Tibial nerve (tissue), 4 donors: ENCODE data around the gene OR2M5. TPM values are rescaled to one million over a fixed set of nuclear protein-coding genes. Genes with fewer than 3 reads are reported as not detected.

ENCODE experiments used
- DNase-seq, 2 donors: peaks; one replicate each; pipeline ENCODE4 v3.0.0-alpha.2; 2019; ENCODE audit warnings: low spot score in 2 of 2
- H3K27ac ChIP-seq, 4 donors: fragments of 200-600 bp; sonication (generic) in 3 of 4; one replicate each; pipeline ENCODE4 v1.5.1; 2017 to 2019; ENCODE audit warnings: mild to moderate bottlenecking in 1 of 4
- H3K27me3 ChIP-seq, 2 donors: fragments of 200-600 bp; sonication (generic) in 1 of 2; one replicate each; pipeline versions ENCODE4 v1.5.1 to v1.6.0; 2017 to 2019
- H3K36me3 ChIP-seq, 3 donors: fragments of 200-600 bp; sonication (generic); one replicate each; pipeline ENCODE4 v1.5.1; 2018 to 2019
- H3K4me1 ChIP-seq, 4 donors: fragments of 200-600 bp; sonication (generic) in 3 of 4; one replicate each; pipeline ENCODE4 v1.5.1; 2017 to 2019
- H3K4me3 ChIP-seq, 4 donors: fragments of 200-600 bp; sonication (generic) in 3 of 4; one replicate each; pipeline ENCODE4 v1.5.1; 2017 to 2019; ENCODE audit warnings: mild to moderate bottlenecking in 1 of 4, moderate library complexity in 1 of 4
- H3K9me3 ChIP-seq, 4 donors: fragments of 200-600 bp; sonication (generic) in 3 of 4; one replicate each; pipeline ENCODE4 v1.5.1; 2017 to 2019
- EP300 ChIP-seq, 2 donors: sonication (generic); formaldehyde crosslinking; IDR thresholded peaks; one replicate each; pipeline ENCODE4 v1.6.1; 2017; ENCODE audit warnings: antibody characterized with exemption in 2 of 2, mild to moderate bottlenecking in 1 of 2
- POLR2A ChIP-seq, 2 donors: fragments of 450-650 bp; IDR thresholded peaks; one replicate each; pipeline ENCODE4 v1.6.1; 2017; ENCODE audit warnings: antibody characterized with exemption in 2 of 2, mild to moderate bottlenecking in 2 of 2, moderate library complexity in 2 of 2
- WGBS, 2 donors: methylation state at CpG; one replicate each; pipeline ENCODE4 v1.1.5; 2018; 5-methylcytosine and 5-hydroxymethylcytosine counted together
- total RNA-seq, 4 donors: library from RNA; depleted of rRNA; stranded (reverse); fragments of >200 nt; gene quantifications; one replicate each; pipeline ENCODE4 v1.1.0, GENCODE V29; 2016
- TF ChIP-seq, protein P1 (sequence below), 5 experiments: fragments of 200-600 bp in 3 of 5; fragments of 450-650 bp in 2 of 5; sonication (generic) in 3 of 5; IDR thresholded peaks; one replicate each; pipeline ENCODE4 v1.5.1; 2016 to 2019; ENCODE audit warnings: antibody characterized with exemption in 5 of 5, mild to moderate bottlenecking in 3 of 5, moderate library complexity in 2 of 5

Gene OR2M5
- total RNA-seq: not detected

DNA sequence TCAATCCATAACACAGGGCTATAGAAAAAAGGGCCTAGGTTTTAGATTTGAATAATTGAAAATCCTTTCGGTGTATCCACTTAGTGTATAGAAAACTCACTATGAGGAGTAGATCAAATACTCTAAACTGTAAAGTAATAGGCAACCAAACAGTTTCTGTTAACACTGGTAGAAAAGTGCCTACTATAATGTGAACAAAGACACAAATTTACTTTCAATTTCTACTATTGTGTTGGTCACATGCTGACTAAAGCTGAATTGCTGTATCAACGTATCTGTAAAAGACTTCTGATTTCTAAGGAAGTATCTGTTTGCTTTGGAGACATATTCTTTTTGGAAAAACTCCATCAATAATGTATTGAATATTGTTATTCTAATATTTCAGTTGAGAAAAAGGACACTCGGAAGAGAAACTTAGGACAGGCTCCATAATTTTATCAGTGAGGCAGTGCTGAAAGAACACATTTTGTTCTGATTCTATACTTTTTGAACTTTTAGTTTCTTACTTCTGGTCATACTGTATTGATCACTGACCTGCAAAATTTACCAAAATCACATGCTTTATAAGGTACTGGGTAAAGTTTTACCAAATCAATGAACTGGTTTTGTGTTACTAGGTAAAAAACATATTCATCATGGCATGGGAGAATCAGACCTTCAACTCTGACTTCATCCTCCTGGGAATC, at the start of gene OR2M5:
TSS of gene OR2M5 (plus strand) at position 636 of the 686 bp plus-strand sequence. CDS start at position 636, 0 bp downstream.
- DNase-seq: no peak
- Histone ChIP-seq H3K4me1 (no peaks in the 10 kb centered on the region), H3K27ac (no peak within 1 kb of the TSS), H3K4me3 (no peak within 1 kb of the TSS), H3K36me3 (no peaks in the 10 kb centered on the region), H3K27me3 (no peaks in the 10 kb centered on the region), H3K9me3 (peaks cover 0 to 9% (median 0%) of the 10 kb centered on the region in 4 donors)
- no peak for TF ChIP-seq POLR2A (IDR thresholded peaks at IDR 0.05)
- TF ChIP-seq, protein P1, sequence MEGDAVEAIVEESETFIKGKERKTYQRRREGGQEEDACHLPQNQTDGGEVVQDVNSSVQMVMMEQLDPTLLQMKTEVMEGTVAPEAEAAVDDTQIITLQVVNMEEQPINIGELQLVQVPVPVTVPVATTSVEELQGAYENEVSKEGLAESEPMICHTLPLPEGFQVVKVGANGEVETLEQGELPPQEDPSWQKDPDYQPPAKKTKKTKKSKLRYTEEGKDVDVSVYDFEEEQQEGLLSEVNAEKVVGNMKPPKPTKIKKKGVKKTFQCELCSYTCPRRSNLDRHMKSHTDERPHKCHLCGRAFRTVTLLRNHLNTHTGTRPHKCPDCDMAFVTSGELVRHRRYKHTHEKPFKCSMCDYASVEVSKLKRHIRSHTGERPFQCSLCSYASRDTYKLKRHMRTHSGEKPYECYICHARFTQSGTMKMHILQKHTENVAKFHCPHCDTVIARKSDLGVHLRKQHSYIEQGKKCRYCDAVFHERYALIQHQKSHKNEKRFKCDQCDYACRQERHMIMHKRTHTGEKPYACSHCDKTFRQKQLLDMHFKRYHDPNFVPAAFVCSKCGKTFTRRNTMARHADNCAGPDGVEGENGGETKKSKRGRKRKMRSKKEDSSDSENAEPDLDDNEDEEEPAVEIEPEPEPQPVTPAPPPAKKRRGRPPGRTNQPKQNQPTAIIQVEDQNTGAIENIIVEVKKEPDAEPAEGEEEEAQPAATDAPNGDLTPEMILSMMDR (IDR thresholded peaks at IDR 0.05): no peak
- TF ChIP-seq EP300 (IDR thresholded peaks at IDR 0.05): no peak
- 83 to 85% methylated on average over 3 of the region's 3 CpGs for WGBS, 2 donors

- Histone ChIP-seq H3K36me3 (no peaks in the 10 kb centered on the region), H3K4me3 (no peak overlapping the region), H3K27ac (no peak overlapping the region), H3K27me3 (no peaks in the 10 kb centered on the region), H3K4me1 (no peaks in the 10 kb centered on the region), H3K9me3 (no peaks in the 10 kb centered on the region)
- 68 to 72% methylated on average over 1 of the region's 1 CpG for WGBS, 2 donors
- DNase-seq: no peak
- TF ChIP-seq, protein P1 (IDR thresholded peaks at IDR 0.05): no peak
- TF ChIP-seq POLR2A (IDR thresholded peaks at IDR 0.05) (no peak), EP300 (IDR thresholded peaks at IDR 0.05) (no peak)
These were observed 46.4 kb upstream of the OR2M5 start for GRCh38 chr1:248098529-248098928.

DNA sequence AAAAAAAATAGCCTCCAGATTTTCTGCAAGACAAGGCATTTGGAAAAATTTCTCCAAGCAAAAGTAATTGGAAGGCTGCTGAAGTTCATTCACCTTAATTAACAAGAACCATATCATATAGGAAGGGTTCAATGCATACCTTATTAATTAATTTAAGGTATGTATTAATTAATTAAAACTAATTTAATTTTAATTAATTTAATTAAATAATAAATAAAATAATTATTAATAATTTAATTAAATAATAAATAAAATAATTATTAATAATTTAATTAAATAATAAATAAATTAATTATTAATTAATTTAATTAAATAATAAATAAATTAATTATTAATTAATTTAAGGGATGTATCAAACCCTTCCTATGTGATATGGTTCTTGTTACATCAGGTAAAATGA, 42.1 kb upstream of the OR2M5 start:
- H3K4me3 ChIP-seq: no peak overlapping the region
- no peaks in the 10 kb centered on the region for H3K27me3 ChIP-seq
- H3K36me3 ChIP-seq: no peaks in the 10 kb centered on the region
- DNase-seq: no peak
- no peaks in the 10 kb centered on the region for H3K4me1 ChIP-seq
- peaks cover 0 to 19% (median 2%) of the 10 kb centered on the region in 4 donors for H3K9me3 ChIP-seq
- no peak overlapping the region for H3K27ac ChIP-seq
- TF ChIP-seq POLR2A (IDR thresholded peaks at IDR 0.05): no peak
- TF ChIP-seq, protein P1 (IDR thresholded peaks at IDR 0.05): no peak

DNA sequence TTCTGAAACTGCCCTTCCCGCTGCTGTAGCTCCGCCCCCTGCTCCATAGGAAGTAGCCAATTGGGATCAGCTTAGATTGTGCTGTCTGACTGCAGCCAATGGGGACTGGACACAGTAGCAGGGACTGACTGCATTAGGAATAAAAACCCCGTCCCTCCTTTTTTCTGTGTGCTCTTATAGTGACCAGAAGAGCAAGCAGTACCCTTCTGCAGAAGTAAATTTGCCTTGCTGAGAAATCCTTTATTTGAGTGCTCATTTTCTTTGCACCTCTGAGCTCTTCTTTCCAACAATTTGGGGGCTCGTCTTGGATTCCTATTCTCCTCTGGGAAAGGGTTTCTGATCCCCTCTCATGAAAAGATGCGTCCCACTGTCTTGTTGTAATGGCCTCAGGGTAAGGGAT, 33.8 kb upstream of the OR2M5 start:
- no peak for DNase-seq
- Histone ChIP-seq H3K27ac (no peak overlapping the region), H3K9me3 (peaks cover 0 to 39% (median 8%) of the 10 kb centered on the region in 4 donors), H3K4me3 (no peak overlapping the region), H3K27me3 (no peaks in the 10 kb centered on the region), H3K4me1 (no peaks in the 10 kb centered on the region), H3K36me3 (no peaks in the 10 kb centered on the region)
- TF ChIP-seq, protein P1 (IDR thresholded peaks at IDR 0.05): no peak
- 79 to 85% methylated on average over 5 of the region's 5 CpGs for WGBS, 2 donors

DNA sequence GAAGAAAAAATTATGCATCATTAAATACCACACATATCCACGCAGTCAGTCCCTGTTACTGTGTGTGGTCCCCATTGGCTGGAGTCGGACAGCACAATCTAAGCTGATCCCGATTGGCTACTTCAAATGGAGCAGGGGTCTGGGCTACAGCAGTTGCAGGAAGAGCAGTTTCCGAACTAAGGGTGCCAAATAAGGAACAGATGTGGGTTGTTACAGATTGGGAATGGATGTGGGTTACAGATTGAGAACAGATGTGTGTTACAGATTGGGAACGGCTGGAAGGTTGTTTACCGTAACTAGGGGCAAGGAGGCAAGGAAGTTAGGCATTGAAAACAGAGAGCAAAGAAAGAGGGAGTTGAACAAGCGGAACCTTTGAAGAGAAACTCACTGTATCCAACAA, 30.1 kb upstream of the OR2M5 start:
- 72 to 73% methylated on average over 7 of the region's 7 CpGs for WGBS, 2 donors
- DNase-seq: no peak
- TF ChIP-seq POLR2A (IDR thresholded peaks at IDR 0.05): no peak
- no peak for TF ChIP-seq EP300 (IDR thresholded peaks at IDR 0.05)
- TF ChIP-seq, protein P1 (IDR thresholded peaks at IDR 0.05): no peak
- no peaks in the 10 kb centered on the region for H3K36me3 ChIP-seq
- H3K4me3 ChIP-seq: no peak overlapping the region
- peaks cover 0 to 32% (median 6%) of the 10 kb centered on the region in 4 donors for H3K9me3 ChIP-seq
- H3K4me1 ChIP-seq: no peaks in the 10 kb centered on the region
- no peaks in the 10 kb centered on the region for H3K27me3 ChIP-seq
- H3K27ac ChIP-seq: no peak overlapping the region
